ENCODE results near the gene MTG1.

MTG1 gene

GRCh38 chr10:133349160-133349568 is 44.8 kb upstream of the MTG1 start:
- Histone ChIP-seq H3K4me2 (ENCODE audit: low read length) (no peak overlapping the region), H3K9me3 (ENCODE audit: insufficient read depth, low read length) (no peaks in the 10 kb centered on the region), H3K79me2 (ENCODE audit: low read length) (no peaks in the 10 kb centered on the region), H3K4me3 (ENCODE audit: low read length) (no peak overlapping the region), H3K27ac (ENCODE audit: low read length) (no peak overlapping the region), H3K4me1 (ENCODE audit: low read length) (no peaks in the 10 kb centered on the region), H3K27me3 (ENCODE audit: low read depth, low read length) (no peaks in the 10 kb centered on the region), H3K9ac (ENCODE audit: low read length) (no peak overlapping the region), H4K20me1 (ENCODE audit: insufficient read depth, low read length) (no peaks in the 10 kb centered on the region), H2AFZ (ENCODE audit: low read depth, low read length) (no peak overlapping the region), H3K36me3 (replicated peaks; ENCODE audit: low read depth, low read length) (no peaks in the 10 kb centered on the region)
- TF ChIP-seq CTCF (IDR thresholded peaks at IDR 0.05; ENCODE audit: low read depth, low read length) = no peak
- TF ChIP-seq EZH2phosphoT487 (IDR thresholded peaks at IDR 0.05; ENCODE audit: low read depth) = no peak

- Histone ChIP-seq H3K4me3 (ENCODE audit: low read length) (no peak overlapping the region), H2AFZ (ENCODE audit: low read depth, low read length) (no peak overlapping the region), H3K27ac (ENCODE audit: low read length) (no peak overlapping the region), H4K20me1 (ENCODE audit: insufficient read depth, low read length) (no peaks in the 10 kb centered on the region), H3K4me1 (ENCODE audit: low read length) (no peaks in the 10 kb centered on the region), H3K79me2 (ENCODE audit: low read length) (no peaks in the 10 kb centered on the region), H3K4me2 (ENCODE audit: low read length) (no peak overlapping the region), H3K9me3 (ENCODE audit: insufficient read depth, low read length) (no peaks in the 10 kb centered on the region), H3K36me3 (replicated peaks; ENCODE audit: low read depth, low read length) (no peaks in the 10 kb centered on the region), H3K27me3 (ENCODE audit: low read depth, low read length) (no peaks in the 10 kb centered on the region), H3K9ac (ENCODE audit: low read length) (no peak overlapping the region)
- no peak for TF ChIP-seq EZH2phosphoT487 (IDR thresholded peaks at IDR 0.05; ENCODE audit: low read depth)
- TF ChIP-seq CTCF (IDR thresholded peaks at IDR 0.05; ENCODE audit: low read depth, low read length) = no peak
Measured at GRCh38 chr10:133349577-133350011, 44.4 kb upstream of the MTG1 start.

- Histone ChIP-seq H3K4me2 (ENCODE audit: low read length) (no peak overlapping the region), H3K79me2 (ENCODE audit: low read length) (no peaks in the 10 kb centered on the region), H3K4me3 (ENCODE audit: low read length) (no peak overlapping the region), H3K9me3 (ENCODE audit: insufficient read depth, low read length) (no peaks in the 10 kb centered on the region), H3K9ac (ENCODE audit: low read length) (no peak overlapping the region), H2AFZ (ENCODE audit: low read depth, low read length) (no peak overlapping the region), H3K4me1 (ENCODE audit: low read length) (no peaks in the 10 kb centered on the region), H3K27ac (ENCODE audit: low read length) (no peak overlapping the region), H4K20me1 (ENCODE audit: insufficient read depth, low read length) (no peaks in the 10 kb centered on the region), H3K36me3 (replicated peaks; ENCODE audit: low read depth, low read length) (no peaks in the 10 kb centered on the region), H3K27me3 (ENCODE audit: low read depth, low read length) (no peaks in the 10 kb centered on the region)
- TF ChIP-seq EZH2phosphoT487 (IDR thresholded peaks at IDR 0.05; ENCODE audit: low read depth) = no peak
Measured at GRCh38 chr10:133350283-133350949, 43.5 kb upstream of the MTG1 start.

GRCh38 chr10:133350950-133351329 is 43.0 kb upstream of the MTG1 start:
- no peaks in the 10 kb centered on the region for H4K20me1 ChIP-seq (ENCODE audit: insufficient read depth, low read length)
- no peak overlapping the region for H3K9ac ChIP-seq (ENCODE audit: low read length)
- no peaks in the 10 kb centered on the region for H3K9me3 ChIP-seq (ENCODE audit: insufficient read depth, low read length)
- no peaks in the 10 kb centered on the region for H3K27me3 ChIP-seq (ENCODE audit: low read depth, low read length)
- H3K36me3 ChIP-seq (replicated peaks; ENCODE audit: low read depth, low read length) = peaks cover 2% of the 10 kb centered on the region
- no peak overlapping the region for H3K4me3 ChIP-seq (ENCODE audit: low read length)
- H2AFZ ChIP-seq (ENCODE audit: low read depth, low read length) = no peak overlapping the region
- no peak for TF ChIP-seq CTCF (IDR thresholded peaks at IDR 0.05; ENCODE audit: low read depth, low read length)
- TF ChIP-seq EZH2phosphoT487 (IDR thresholded peaks at IDR 0.05; ENCODE audit: low read depth) = no peak
- no peak overlapping the region for H3K27ac ChIP-seq (ENCODE audit: low read length)
- peaks cover under 1% of the 10 kb centered on the region; the same call in 1 of the 2 replicates for H3K79me2 ChIP-seq (ENCODE audit: low read length)
- no peak overlapping the region for H3K4me2 ChIP-seq (ENCODE audit: low read length)
- no peaks in the 10 kb centered on the region for H3K4me1 ChIP-seq (ENCODE audit: low read length)
